IPS DF 4.7 (cell line): ENCODE results near the gene EGLN2.
"Not testable (repeated sequence)": the region's sequence is repeated elsewhere in the genome, so short reads cannot be mapped to it uniquely, and the experiment has no call there.

ENCODE experiments used
- DNase-seq: peaks from one replicate; pipeline ENCODE4 v3.0.0-alpha.2; 2013; ENCODE audit warnings: low spot score; ENCODE audit errors: extremely low read depth

EGLN2 gene

DNA sequence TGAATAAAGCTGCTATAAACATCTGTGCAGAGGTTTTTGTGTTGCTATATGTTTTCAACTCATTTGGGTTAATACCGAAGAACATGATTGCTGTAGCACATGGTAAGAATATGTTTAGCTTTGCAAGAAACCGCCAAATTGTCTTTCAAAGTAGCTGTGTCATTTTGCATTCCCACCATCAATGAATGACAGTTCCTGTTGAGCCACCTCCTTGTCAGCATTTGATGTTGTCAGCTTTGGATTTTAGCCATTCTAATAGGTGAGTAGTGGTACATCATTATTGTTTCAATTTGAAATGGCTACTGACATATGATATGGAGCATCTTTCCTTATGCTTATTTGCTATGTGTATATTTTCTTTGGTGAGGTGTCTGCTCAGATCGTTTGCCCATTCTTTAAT, 43.0 kb downstream of the EGLN2 start:
- not testable (repeated sequence) for DNase-seq

DNA sequence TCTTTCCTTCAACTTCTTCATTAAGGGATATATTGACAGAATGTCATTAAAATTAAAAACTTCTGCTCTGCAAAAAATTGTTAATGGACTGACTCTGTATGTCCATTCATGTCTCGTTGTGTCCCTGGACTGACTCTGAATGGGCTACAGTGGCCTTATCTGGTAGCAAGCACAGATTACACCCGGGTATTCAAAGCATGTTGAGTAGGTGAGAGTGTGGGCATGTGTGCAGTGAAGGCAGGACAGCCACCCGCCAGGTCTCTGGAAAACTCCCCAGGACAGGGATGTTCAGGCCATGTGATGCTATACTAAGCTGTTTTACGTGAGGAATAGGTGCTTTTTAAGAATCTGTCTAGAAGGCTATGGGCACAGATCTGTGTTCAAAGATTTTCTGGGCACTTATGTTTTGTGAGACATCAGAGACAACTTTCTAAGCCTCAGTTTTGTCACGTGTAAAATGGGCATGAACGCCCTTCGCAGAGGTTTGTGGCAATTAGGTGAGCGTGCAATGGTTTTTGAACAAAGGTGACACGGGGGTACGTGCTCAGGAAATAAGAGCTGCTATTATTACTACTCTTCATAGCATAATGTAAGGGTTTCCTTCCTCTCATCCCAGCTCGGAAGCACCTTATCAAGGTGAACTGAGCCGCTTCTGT, 44.1 kb downstream of the EGLN2 start:
- DNase-seq = not testable (repeated sequence)

DNA sequence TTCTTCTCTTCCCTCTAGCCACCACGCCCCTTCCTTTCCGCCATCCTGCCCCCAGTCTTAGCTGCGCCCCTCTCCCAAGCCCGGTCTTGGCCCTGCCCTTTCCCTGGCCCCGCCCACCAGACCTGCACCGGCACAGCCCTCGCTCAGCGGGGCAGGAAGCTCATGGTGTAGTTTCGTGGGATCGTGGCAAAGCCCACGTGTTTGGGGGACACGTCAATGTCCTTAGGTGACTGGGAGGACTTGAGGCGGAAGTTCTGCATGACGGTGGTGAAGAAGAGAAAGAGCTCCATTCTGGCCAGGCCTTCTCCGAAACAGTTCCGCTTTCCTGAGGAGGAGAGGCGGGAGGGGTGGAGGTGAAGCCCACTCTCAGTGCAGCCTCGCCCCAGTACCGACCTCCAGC, 44.7 kb downstream of the EGLN2 start:
- not testable (repeated sequence) for DNase-seq

DNA sequence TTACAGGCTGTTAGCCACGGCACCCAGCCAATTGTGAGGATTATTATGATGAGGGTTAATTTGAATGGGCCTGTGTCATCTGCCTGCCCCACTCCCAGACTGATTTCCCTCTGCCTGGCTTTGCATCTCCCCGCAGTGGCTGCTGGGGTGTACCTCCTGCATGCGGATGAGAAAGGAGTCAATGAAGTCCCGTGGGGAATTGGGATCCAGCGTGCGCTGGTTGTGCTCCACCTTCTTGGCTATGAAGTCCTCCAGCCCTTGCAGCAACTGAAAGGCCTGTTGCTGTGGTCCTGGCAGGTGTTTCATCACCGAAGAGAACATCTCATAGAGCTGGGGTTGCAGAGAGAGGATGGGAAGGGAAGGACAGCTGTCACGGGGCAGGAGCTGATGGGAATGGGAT, 47.7 kb downstream of the EGLN2 start:
- DNase-seq = not testable (repeated sequence)

DNA sequence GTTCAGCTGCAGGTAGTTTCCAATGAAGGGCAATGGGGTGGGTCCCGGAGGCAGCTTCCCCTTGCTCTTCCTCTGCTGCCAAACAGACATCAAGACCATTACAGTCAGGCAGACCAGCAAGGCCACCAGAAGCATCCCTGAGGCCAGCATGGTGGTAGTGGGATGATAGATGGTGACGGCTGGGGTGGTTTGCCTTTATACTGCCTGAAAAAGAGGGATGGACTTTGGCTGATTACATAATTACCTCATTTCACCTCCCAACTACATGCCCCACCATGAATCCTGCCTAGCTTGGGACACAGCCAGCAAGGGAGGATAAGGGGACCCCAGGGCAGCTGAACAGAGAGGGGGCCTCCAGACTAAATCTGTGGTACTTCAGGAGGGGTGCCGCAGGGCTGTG, 51.3 kb downstream of the EGLN2 start, which contains the start of gene CYP2A6:
Gene CYP2A6, minus strand, starts transcription at position 171 of the 400 bp plus-strand sequence. Its CDS starts 21 bp downstream, at position 150.
- DNase-seq = not testable (repeated sequence)

DNA sequence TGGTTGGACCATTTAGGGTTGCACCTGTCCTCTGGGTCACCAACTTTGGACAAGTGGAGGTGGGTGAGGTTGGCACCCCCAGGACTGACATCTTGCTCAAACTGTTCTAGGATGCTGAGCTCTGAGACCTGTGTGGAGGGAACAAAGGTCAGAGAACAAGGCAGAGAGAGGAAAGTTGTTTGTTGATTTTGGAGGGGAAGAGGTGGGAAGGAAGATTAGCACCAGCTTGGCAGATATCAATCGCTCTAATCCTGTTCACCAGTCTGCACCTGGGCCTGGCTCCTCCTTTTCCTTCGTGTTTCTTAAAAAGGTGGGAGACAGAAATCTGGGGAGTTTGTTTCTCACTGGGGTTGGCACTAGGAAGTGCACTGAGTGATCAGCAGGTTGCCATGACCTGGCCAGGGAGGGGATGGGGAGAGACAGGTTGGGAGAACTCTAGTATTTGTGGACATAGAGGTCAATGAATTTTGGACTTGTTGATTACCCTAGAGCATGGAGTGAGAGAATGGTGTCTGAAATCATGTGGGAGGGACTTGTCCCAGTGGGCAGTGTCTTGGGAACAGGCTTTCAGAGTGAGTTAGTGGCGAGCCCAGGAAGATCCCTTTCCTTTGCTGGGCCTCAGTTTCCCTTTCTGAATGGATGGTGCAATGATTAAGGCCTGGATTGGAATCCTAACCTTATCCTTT, 53.6 kb downstream of the EGLN2 start:
- not testable (repeated sequence) for DNase-seq
